Large intestine (tissue), 3 donors: ENCODE results near the gene PLXNA4. TPM values are rescaled to one million over a fixed set of nuclear protein-coding genes. Genes with fewer than 3 reads are reported as not detected.

Experiments
- DNase-seq, 2 donors: peaks; one replicate each; pipeline versions ENCODE4 v3.0.0 to v3.0.0-alpha.2; 2013
- H3K27ac ChIP-seq: one replicate; pipeline ENCODE4 v1.5.1; 2013; ENCODE audit warnings: low read length
- H3K27me3 ChIP-seq: 2 replicates; pipeline ENCODE4 v1.6.1; 2013; ENCODE audit warnings: low read length; ENCODE audit not compliant: control insufficient read depth, insufficient read depth
- H3K36me3 ChIP-seq: 2 replicates; pipeline ENCODE4 v1.6.1; 2013; ENCODE audit warnings: low read length; ENCODE audit not compliant: control insufficient read depth, insufficient read depth
- H3K4me1 ChIP-seq: one replicate; pipeline ENCODE4 v1.6.1; 2013; ENCODE audit warnings: low read length; ENCODE audit not compliant: control insufficient read depth, insufficient read depth
- H3K4me3 ChIP-seq: one replicate; pipeline ENCODE4 v1.5.1; 2013; ENCODE audit warnings: low read length
- H3K9me3 ChIP-seq: one replicate; pipeline ENCODE4 v1.6.1; 2013; ENCODE audit warnings: mild to moderate bottlenecking, low read depth, low read length, moderate library complexity; ENCODE audit not compliant: control insufficient read depth
- WGBS: methylation state at CpG from one replicate; pipeline ENCODE4 v1.1.5; 2013; ENCODE audit warnings: low lambda C conversion rate; ENCODE audit not compliant: insufficient coverage; 5-methylcytosine and 5-hydroxymethylcytosine counted together
- polyA plus RNA-seq: library from polyadenylated mRNA; unstranded; fragments of 120-200 nt; gene quantifications from one replicate; pipeline ENCODE4 v1.2.1, GENCODE V29; 2013

Gene PLXNA4
- polyA plus RNA-seq, 1 donor: 3.2 TPM

GRCh38 chr7:132422502-132423111 lies 153.7 kb downstream of the PLXNA4 start:
- H3K9me3 ChIP-seq: no peaks in the 10 kb centered on the region
- peaks cover 8% of the 10 kb centered on the region for H3K4me1 ChIP-seq
- H3K4me3 ChIP-seq: no peak overlapping the region
- no peak for DNase-seq
- no CpG with 5 or more reads among the region's 12 CpGs for WGBS
- H3K36me3 ChIP-seq: no peaks in the 10 kb centered on the region
- H3K27ac ChIP-seq: no peak overlapping the region
- H3K27me3 ChIP-seq: no peaks in the 10 kb centered on the region

- no peaks in the 10 kb centered on the region for H3K9me3 ChIP-seq
Observed at GRCh38 chr7:132420527-132420926, 155.7 kb downstream of the PLXNA4 start.

GRCh38 chr7:132419542-132419941 lies 156.7 kb downstream of the PLXNA4 start:
- H3K4me1 ChIP-seq: peaks cover 14% of the 10 kb centered on the region
- WGBS: no CpG with 5 or more reads among the region's 2 CpGs
- no peaks in the 10 kb centered on the region for H3K27me3 ChIP-seq
- DNase-seq: no peak
- H3K4me3 ChIP-seq: no peak overlapping the region
- H3K36me3 ChIP-seq: no peaks in the 10 kb centered on the region
- H3K27ac ChIP-seq: no peak overlapping the region
- H3K9me3 ChIP-seq: no peaks in the 10 kb centered on the region

More at GRCh38 chr7:132420527-132420926, 155.7 kb downstream of the PLXNA4 start:
- no peak overlapping the region for H3K4me3 ChIP-seq
- H3K4me1 ChIP-seq: peaks cover 14% of the 10 kb centered on the region
- H3K36me3 ChIP-seq: no peaks in the 10 kb centered on the region
- H3K27ac ChIP-seq: no peak overlapping the region
- H3K27me3 ChIP-seq: no peaks in the 10 kb centered on the region
- no CpG with 5 or more reads among the region's 2 CpGs for WGBS
- no peak for DNase-seq

GRCh38 chr7:132418840-132419239 lies 157.4 kb downstream of the PLXNA4 start:
- WGBS: no CpG with 5 or more reads among the region's 6 CpGs
- no peak for DNase-seq
- Histone ChIP-seq H3K27me3 (no peaks in the 10 kb centered on the region), H3K4me1 (peaks cover 14% of the 10 kb centered on the region), H3K27ac (no peak overlapping the region), H3K36me3 (no peaks in the 10 kb centered on the region), H3K9me3 (no peaks in the 10 kb centered on the region), H3K4me3 (no peak overlapping the region)

- no peak overlapping the region for H3K4me3 ChIP-seq
- WGBS: no CpG with 5 or more reads among the region's 9 CpGs
- DNase-seq: peak; percentile 58 to 89
Observed at GRCh38 chr7:132417103-132417906, 159.0 kb downstream of the PLXNA4 start.

GRCh38 chr7:132416395-132416794 lies 159.9 kb downstream of the PLXNA4 start:
- Histone ChIP-seq H3K9me3 (no peaks in the 10 kb centered on the region), H3K4me1 (peaks cover 14% of the 10 kb centered on the region)
- WGBS: no CpG with 5 or more reads among the region's 2 CpGs

More at GRCh38 chr7:132417103-132417906, 159.0 kb downstream of the PLXNA4 start:
- H3K9me3 ChIP-seq: no peaks in the 10 kb centered on the region
- H3K27me3 ChIP-seq: no peaks in the 10 kb centered on the region
- peak overlapping the region; percentile 61 for H3K27ac ChIP-seq
- no peaks in the 10 kb centered on the region for H3K36me3 ChIP-seq
- H3K4me1 ChIP-seq: peaks cover 14% of the 10 kb centered on the region

GRCh38 chr7:132415259-132415658 lies 161.0 kb downstream of the PLXNA4 start:
- no peak for DNase-seq
- Histone ChIP-seq H3K4me1 (peaks cover 18% of the 10 kb centered on the region), H3K36me3 (no peaks in the 10 kb centered on the region), H3K9me3 (no peaks in the 10 kb centered on the region), H3K4me3 (no peak overlapping the region), H3K27ac (no peak overlapping the region), H3K27me3 (no peaks in the 10 kb centered on the region)
- WGBS: no CpG with 5 or more reads among the region's 4 CpGs

More at GRCh38 chr7:132416395-132416794, 159.9 kb downstream of the PLXNA4 start:
- Histone ChIP-seq H3K4me3 (no peak overlapping the region), H3K27me3 (no peaks in the 10 kb centered on the region), H3K27ac (no peak overlapping the region), H3K36me3 (no peaks in the 10 kb centered on the region)
- no peak for DNase-seq

- DNase-seq: no peak
- 83% methylated on average over 1 of the region's 6 CpGs for WGBS
- H3K27me3 ChIP-seq: no peaks in the 10 kb centered on the region
- no peak overlapping the region for H3K27ac ChIP-seq
- no peaks in the 10 kb centered on the region for H3K36me3 ChIP-seq
- H3K4me3 ChIP-seq: no peak overlapping the region
- no peaks in the 10 kb centered on the region for H3K9me3 ChIP-seq
- peaks cover 20% of the 10 kb centered on the region for H3K4me1 ChIP-seq
Observed at GRCh38 chr7:132414857-132415256, 161.4 kb downstream of the PLXNA4 start.

- DNase-seq: no peak
- WGBS: 93% methylated on average over 3 of the region's 5 CpGs
- H3K9me3 ChIP-seq: no peaks in the 10 kb centered on the region
- H3K4me1 ChIP-seq: peaks cover 10% of the 10 kb centered on the region
- no peaks in the 10 kb centered on the region for H3K27me3 ChIP-seq
- no peak overlapping the region for H3K27ac ChIP-seq
- H3K4me3 ChIP-seq: no peak overlapping the region
- no peaks in the 10 kb centered on the region for H3K36me3 ChIP-seq
Observed at GRCh38 chr7:132412435-132412834, 163.8 kb downstream of the PLXNA4 start.

- no peak overlapping the region for H3K4me3 ChIP-seq
- H3K27ac ChIP-seq: no peak overlapping the region
- peaks cover 6% of the 10 kb centered on the region for H3K4me1 ChIP-seq
- no peaks in the 10 kb centered on the region for H3K9me3 ChIP-seq
- H3K36me3 ChIP-seq: no peaks in the 10 kb centered on the region
- DNase-seq: no peak
- 100% methylated on average over 1 of the region's 11 CpGs for WGBS
- H3K27me3 ChIP-seq: no peaks in the 10 kb centered on the region
Observed at GRCh38 chr7:132410861-132411541, 165.3 kb downstream of the PLXNA4 start.
